AG20443 (cell line): ENCODE data around the gene COG5.

Source experiments
- DNase-seq: peaks from one replicate; pipeline ENCODE4 v3.0.0; 2012; ENCODE audit warnings: low spot score, mixed read lengths

The COG5 gene

DNA sequence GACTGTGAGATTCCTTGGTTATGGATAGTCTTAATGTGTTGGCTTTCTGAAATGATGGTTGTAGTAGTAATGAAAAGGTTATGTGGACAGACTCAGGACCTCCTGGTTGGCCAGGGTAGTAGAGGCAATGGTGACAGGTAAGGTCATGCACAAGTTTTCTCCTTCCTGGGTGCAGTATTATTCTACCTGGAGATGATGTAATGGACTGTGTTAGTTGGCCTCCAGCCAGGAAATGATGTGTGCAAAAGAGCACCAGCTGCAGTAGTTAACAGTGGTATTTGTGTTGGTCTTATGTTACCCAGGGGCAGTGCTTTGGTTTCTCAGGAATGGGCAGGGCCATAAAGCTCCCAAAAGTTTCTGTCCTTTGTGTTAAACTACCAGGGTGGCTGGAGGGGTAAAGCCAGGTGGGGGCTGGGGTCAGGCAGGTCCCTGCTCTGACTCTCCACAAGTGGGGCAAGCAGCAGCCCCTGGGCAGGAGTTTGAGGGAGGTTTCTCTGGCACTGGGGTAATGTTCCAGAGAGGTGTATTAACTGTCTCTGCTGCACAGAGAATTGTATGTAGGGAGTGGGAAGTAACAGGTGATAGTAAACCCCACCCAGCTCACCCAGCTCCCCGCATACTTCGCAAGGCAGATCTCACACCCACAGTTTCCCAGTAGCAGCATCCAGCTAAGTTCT lies 57.6 kb downstream of the COG5 start:
- DNase-seq = no peak

- no peak for DNase-seq
These were observed 58.4 kb downstream of the COG5 start for GRCh38 chr7:107505362-107505761.

DNA sequence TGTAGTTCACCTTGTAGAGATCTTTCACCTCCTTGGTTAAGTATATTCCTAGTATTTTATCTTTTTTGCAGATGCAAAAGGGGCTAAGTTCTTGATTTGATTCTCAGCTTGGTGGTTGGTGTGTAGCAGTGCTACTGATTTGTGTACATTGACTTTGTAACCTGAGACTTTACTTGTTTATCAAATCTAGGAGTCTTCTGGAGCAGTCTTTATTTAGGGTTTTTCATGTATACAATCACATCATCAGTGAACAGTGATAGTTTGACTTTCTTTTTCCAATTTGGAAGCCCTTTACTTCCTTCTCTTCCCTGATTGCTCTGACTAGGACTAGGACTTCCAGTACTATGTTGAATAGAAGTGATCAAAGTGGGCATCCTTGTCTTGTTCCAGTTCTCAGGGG lies 60.0 kb downstream of the COG5 start:
- DNase-seq = no peak

- DNase-seq = no peak
These were observed 60.9 kb downstream of the COG5 start for GRCh38 chr7:107502797-107503196.

- no peak for DNase-seq
These were observed 61.6 kb downstream of the COG5 start for GRCh38 chr7:107502154-107502553.

GRCh38 chr7:107501593-107501992 lies 62.1 kb downstream of the COG5 start:
- DNase-seq = peak; percentile 29

- DNase-seq = no peak
These were observed 64.0 kb downstream of the COG5 start for GRCh38 chr7:107499731-107500130.

- DNase-seq = no peak
These were observed 68.2 kb downstream of the COG5 start for GRCh38 chr7:107495516-107495915.

GRCh38 chr7:107494884-107495283 lies 68.8 kb downstream of the COG5 start:
- no peak for DNase-seq

- no peak for DNase-seq
These were observed 69.4 kb downstream of the COG5 start for GRCh38 chr7:107494315-107494751.

DNA sequence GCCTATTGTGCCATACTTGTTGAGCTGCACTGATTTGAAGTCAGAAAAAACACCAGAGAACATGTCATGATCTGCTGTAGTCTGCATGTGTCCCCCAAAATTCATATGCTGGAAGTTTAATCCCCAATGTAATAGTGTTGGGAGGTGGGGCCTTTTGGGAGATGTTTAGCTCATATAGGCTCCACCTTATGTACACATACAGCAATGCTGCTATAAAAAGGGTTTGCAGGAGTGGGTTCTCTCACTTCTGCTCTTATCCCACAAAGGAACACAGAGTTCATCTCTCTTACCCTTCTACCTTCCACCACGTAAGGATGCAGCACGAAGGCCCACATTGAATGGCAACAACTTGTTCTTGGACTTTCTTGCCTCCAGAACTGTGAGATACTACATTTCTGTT lies 70.8 kb downstream of the COG5 start:
- DNase-seq = no peak

- no peak for DNase-seq
These were observed 77.7 kb downstream of the COG5 start for GRCh38 chr7:107486041-107486440.

- DNase-seq = no peak
These were observed 81.1 kb downstream of the COG5 start for GRCh38 chr7:107482571-107482970.

GRCh38 chr7:107480932-107481331 lies 82.8 kb downstream of the COG5 start:
- DNase-seq = no peak

DNA sequence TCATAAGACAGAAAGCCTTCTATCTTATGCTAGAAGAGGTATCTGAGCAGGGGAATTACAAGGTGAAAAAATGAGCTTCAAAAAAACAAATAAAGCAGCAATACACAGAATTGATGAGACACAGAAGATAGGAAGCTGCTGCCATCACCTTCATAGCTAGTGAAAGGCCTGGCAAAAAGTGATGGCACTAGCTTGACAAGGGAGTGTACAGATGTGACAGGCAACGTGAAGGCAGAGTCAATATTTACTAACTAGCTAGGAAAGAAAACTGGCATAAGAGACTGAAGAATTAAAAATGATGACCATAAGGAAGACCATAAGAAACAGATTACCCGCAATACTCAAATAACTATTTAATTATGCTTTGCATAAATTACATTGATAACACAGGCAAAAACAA lies 84.4 kb downstream of the COG5 start:
- no peak for DNase-seq

DNA sequence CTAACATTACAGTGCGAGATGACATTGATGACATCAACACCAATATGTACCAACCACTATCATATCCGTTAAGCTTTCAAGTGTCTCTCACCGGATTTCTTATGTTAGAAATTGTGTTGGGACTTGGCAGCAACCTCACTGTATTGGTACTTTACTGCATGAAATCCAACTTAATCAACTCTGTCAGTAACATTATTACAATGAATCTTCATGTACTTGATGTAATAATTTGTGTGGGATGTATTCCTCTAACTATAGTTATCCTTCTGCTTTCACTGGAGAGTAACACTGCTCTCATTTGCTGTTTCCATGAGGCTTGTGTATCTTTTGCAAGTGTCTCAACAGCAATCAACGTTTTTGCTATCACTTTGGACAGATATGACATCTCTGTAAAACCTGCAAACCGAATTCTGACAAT lies 89.6 kb downstream of the COG5 start:
- no peak for DNase-seq

DNA sequence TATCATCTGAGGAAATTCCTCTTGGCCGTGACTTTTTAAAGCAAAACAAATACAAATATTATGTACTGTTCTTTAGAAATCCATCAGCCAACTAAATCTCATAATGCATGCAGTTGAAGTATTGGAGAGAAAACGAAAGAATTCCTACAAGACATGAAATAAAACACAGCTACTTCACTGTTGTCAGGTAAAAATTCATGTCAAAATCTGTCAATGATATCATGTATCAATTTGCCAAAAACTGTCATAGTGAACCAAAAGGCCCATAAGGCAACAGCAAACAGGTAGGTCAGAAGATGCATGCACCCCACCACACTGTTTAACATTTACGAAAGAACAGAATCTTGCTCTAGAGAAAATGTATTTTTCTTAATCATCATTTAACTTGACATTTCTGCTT lies 91.6 kb downstream of the COG5 start:
- DNase-seq = no peak

DNA sequence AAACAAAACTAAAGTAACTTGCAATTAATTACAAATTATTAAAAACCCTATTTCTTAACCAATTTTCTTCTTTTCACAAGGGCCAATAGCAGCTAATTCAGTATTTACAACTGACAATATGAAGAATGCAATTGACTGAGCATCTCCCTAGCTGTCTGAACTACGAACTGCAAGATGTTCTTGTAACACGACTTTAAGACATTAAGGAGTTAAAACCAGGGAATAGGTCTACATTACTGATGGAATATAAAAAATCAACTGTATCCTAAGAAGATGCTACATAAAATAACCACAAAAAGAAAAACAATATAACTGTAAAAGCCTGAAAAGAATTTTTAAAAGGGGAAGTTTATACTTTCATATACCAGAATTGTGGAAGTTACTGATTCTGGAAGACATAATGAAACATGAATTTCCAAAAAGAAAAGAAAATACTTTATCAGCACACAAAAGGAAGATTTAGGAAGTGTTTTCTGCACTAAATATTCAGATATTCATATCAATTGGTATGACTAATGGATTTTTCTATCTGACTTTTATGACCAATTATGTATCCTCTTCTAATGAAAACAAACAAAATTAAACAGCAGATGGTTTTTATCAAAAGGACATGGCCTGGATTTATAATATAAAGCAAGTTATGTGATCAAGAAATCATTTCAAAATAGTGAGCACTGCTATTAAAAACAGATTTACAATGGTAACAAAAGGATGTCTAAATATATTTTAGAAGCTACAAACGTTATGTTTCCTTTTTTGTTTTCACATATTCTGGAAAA lies 92.2 kb downstream of the COG5 start:
- no peak for DNase-seq

GRCh38 chr7:107469929-107470328 lies 93.8 kb downstream of the COG5 start, which contains the start of gene GPR22:
Gene GPR22, plus strand, starts transcription at chr7:107470057. Its CDS starts 4,004 bp downstream, at chr7:107474061.
- no peak for DNase-seq

DNA sequence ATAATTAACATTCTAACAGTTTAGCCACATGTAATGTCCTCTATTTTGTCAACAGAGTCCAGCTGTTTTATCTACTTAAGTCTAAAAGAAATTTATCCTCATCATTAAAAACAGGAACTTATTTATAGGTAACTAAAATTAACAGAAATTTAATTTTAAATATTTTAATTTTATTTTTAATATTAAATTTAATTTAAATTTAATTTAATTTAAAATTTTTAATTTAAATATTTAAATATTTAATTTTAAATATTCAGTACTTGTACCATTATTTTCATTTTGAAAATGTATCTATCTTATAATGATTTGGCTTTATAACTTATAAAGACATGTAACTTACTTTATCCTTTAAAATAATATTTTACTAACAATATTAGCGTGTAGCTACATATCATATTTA lies 94.9 kb downstream of the COG5 start:
- no peak for DNase-seq

- DNase-seq = no peak
These were observed 95.7 kb downstream of the COG5 start for GRCh38 chr7:107467972-107468371.

DNA sequence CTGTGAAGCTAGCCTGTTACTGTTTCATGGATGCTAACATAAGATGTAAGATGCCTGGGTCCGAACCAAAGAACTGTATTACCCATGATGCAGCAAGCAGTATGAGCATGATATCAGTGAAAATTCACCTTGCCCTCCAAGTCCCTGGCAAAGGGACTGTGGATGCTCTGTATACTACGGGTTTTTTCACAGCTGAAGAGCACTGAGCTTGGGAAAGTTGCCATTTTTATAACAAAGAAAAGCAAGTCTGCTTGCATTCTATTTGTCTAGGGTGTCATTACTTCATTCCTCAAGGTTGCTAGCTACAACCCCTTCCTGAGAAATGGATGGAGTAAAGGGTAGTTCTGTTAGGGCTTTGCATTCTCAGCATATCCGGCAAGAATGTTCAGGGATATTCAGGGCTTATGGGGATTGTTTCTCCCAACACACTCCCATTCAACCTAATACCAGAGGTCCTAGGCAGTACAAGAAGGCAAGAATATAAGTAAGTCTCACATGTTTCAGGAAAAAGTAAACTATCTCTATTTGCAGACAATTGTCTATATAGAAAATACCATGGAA lies 99.0 kb downstream of the COG5 start:
- DNase-seq = no peak
